HG03342 (cell line): ENCODE measurements around the gene UROC1.

Experiments used
- ATAC-seq: cut with Tn5 transposase; IDR thresholded peaks from one replicate; pipeline ENCODE4 v1.9.1; 2021; ENCODE audit warnings: mild to moderate bottlenecking, moderate library complexity; ENCODE audit not compliant: unreplicated experiment

Gene UROC1

DNA sequence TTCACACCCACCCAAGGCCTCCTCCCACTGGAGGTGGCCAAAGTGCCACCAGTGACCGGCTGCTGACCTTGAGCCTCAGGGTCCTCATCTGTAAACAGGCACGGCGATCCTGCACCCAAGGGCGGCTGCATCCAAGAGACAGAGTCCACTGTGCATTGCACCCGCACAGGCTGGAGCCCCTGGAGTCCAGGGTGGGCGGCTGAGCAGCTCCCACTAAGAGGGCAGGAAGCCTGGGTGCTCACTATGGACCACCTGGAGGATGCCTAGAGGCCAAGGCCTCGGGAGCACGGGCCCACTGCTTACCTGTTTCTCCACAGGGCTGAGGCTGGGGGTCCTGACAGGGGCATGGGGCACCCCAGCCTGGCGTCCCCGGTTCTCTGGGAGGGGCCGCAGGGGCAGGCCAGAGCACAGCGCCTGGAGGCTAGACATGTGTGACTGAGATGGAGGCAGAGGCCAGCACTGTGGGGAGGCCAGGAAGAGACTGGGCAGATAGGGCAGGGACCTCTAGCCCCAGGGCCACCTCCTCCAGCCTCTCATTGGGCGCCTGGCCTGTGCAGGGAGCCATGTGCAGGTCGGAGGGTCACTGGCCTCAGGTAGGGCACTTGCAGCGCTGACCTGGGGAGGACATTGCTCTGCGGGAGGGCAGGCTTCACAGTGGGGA lies at the start of gene UROC1:
UROC1 (minus strand) TSS at position 483 of the 661 bp plus-strand sequence; CDS start at position 429, 54 bp downstream.
- ATAC-seq: no peak

DNA sequence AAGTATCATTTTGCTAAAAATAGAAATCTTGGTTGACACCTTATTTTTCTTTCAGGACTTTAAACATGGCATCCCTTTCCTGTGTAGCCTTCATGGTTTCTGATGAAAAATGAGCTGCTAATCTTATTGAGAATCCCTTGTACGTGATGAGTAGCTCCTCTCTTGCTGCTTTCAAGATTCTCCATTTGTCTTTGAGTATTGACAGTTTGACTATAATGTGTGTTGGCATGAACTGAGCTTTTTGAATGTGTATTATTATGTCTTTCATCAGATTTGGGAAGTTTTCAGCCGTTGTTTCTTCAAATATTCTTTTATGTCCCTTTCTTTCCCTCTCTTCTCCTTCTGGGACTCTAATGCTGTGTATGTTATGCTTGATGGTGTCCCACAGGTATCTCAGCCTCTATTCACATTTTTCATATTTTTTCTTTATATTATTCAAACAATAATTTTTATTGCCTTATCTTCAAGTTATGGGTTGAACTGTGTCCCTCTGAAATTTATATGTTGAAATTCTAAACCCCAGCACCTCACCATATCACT lies 45.2 kb upstream of the UROC1 start:
- ATAC-seq: no peak

DNA sequence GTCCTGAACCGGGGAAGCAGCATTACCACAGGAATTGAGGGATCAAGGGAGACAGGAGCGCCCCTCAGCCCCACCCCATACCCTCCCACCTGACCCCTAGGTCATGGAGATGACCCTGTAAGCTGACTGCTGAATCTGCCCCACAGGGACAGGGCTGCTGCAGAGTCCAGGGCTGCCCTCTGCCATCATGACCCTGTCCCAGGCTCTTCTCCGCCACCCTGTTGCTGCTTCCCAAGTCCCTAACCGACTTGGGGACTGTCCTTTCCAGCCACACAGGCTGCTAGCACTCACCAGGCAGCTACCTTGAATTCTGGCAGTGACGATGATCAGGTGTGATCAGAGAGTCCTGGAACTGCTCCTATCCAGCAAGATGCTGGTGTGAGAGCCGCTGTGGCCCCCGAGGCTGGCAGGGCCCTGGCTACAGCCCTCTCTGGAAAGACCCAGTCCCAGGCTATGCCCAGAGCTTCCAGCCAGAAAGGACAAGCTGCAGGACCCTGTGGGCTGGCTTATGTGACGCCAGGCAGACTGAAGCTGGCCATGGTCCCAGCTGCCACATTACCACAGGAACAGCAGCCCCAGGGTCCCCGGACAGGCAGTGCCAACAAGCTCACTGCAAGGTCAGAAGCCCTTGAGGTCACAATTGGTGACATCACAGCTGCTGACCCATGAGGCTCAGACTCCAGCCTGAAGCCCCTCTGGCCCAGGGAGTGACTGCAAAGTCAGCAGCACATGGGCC lies 40.9 kb upstream of the UROC1 start, which contains the start of gene C3orf22:
C3orf22 (minus strand) TSS at position 597 of the 736 bp plus-strand sequence. CDS start 5,542 bp downstream, outside the sequence.
- no peak for ATAC-seq

DNA sequence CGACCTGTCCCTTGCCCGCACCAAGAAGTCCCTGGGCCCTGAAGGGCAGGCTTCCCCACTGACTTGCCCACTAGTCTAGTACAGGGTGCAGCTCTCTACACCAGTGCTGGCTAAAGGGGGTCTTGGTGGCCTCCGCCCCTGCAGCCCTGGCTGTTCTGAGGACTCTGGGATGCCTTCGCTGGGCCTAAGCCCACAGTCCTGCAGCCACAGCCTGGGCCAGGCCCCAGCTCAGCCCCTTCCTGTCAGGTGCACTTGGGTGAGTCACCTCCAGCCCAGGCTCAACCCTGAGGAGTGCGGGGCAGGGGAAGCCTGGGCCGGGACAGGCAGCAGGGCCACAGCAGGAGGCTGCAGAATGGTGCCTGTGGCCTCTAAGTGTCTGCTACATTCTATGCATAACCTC lies 40.2 kb upstream of the UROC1 start:
- ATAC-seq: no peak

DNA sequence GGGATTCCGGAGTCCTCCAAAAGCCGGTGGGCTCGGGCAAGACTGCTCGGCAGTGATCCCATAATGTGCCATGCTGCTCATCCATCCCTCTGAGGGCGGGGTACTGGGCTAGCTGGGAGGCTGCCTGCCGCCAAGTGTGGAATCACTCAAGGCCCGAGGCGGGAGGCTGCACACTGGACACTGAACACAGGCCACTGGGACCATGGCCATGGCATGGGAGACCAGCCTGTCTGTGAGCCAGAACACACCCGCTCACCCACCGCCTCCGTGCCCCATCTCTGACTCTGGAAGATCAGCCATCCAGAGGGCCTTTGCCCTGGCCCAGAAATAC lies 39.8 kb upstream of the UROC1 start:
- no peak for ATAC-seq

DNA sequence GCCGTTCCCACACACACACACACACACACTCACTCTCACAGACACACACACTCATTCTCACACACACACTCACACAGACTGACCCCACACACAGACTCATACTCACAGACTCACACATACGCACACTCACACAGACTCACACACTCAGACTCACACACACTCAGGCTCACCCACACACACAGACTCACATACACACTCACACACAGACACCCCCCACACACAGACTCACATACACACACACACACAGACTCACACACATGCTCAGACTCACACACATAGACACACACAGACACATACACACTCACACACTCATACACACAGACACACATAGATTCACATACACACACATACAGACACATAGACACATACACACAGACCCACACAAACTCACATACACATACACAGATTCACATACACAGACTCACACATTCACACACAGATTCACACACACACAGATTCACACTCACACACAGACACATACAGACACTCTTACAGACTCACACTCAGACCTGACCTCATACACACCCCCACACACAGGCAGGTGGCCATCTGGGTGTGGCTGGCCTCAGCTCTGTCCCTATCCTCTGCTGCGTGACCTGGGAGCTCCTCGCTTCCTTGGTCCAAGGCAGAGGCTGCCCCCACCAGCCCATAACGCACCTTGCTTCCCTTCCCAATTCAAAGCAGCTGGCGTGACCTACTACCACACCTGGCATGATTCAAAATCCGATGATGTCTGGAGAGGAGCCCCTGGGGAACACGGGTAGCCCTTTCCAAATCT lies 39.3 kb upstream of the UROC1 start:
- ATAC-seq: no peak

DNA sequence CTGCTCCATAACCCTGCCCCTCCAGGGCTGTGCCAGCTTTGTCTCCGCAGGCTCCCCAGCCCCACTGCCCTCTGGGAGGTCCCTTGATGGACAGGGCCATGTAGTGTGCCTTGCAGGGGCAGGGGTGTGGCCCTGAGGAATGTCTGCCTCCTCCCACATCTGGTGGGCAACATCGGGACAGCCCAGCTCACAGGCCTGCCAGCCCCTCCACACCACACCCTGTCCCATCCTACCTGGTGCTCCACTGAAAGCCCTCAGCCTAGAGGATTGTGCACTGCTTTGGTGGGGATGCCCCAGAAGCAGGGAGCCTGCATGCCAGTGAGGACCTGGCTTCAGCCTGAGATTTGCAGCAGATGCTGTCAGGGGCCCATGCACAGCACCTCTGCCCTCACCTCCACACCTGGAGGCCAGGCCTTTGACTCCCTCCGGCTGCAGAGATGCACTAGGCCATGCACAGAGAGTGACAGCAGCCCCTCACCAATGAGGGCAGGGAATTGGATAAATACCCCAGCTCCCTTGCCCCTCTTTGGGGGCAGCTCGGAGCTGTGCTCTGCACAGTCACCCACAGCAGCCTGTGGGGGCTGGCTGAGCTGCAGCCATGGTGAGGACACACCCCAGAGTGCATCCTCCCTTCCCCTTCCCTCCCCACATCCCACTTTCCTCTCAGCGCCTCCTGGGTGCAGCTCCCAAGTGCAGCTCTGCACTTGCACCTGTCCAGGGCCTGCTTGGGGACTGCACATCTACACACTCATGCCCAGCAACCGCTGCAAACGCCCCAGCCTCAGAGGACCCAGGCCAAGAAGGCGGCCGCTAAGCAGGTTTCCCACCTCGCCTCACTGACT lies 38.4 kb upstream of the UROC1 start:
- no peak for ATAC-seq

DNA sequence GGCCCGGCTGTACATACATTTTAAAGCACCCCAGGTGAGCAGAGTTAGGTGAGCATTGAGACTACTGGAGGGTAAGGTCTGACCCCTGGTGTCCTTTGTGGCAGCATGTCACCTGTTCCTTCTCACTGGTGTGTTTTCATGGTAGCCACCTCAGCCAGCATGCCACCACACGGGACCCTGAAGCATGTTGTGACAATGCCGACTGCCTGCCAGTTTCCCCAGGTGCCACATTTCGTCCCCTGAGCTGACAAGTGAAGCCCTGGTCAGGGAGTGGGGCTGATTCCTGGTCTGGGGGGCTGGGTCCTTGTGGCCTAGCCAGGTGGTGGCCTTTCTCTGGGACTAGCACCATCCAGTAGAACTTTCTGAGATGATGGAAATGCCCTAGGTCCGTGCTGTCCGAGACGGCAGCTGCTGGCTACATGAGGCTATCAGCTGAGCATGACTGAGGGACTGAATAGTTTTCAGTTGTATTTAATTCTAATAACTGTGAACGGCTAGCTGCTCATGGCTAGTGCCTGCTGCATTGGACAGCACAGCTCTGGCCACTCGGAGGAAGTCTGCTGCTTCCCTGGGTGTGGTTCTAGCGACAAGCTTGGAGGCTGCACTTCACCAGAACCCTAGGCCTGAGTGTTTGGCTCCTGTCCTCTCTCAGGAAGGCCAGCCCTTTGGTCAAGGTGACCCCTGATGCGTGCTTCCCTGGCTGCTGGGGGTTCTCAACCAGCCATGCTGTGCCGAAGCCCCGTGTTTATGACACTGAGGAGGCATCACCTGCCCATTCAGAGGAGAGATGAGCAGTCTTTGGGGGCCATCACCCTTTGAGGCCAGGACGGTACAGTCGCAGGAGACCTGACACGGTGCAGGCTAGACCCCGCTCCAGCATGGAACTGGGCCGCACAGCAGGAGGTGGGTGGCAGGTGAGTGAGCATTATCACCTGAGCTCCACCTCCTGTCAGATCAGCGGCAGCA lies 37.3 kb upstream of the UROC1 start:
- ATAC-seq: no peak

DNA sequence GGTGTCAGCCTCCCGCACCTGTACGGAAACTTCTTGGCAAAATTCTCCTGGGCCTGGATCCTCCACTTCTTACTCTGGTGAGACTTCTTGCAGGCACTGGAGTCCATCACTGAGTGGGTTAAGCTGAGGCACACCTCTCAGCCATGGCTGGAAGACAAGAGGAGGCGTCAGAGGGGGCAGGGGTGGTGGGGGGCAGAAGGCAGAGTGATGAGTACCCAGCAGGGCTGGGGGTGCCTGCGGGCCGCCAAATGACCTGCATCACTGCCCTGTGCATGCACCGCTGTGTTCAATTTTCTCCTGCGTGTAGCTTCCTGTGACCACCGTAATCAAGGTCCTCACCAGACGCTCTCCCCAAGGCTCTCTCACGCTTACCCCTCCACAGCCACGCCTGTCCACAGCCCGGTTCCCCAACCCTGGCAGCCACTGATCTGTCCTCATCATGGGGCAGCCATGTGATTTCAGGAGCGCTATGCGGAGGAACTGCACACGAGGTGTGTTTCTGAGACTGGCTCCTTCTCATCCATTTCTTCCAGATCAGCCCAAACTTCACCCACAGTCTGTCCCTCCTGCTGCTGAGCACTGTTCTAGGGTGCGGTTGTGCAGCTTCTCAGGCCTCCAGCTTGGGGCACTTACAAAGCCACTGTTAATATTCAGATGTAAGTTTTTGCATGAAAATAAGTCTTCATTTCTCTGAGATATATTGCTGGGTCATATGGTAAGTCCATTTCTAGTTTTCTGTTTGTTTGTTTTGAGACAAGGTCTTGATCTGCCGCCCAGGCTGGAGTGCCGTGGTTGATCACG lies 35.9 kb upstream of the UROC1 start:
- no peak for ATAC-seq

DNA sequence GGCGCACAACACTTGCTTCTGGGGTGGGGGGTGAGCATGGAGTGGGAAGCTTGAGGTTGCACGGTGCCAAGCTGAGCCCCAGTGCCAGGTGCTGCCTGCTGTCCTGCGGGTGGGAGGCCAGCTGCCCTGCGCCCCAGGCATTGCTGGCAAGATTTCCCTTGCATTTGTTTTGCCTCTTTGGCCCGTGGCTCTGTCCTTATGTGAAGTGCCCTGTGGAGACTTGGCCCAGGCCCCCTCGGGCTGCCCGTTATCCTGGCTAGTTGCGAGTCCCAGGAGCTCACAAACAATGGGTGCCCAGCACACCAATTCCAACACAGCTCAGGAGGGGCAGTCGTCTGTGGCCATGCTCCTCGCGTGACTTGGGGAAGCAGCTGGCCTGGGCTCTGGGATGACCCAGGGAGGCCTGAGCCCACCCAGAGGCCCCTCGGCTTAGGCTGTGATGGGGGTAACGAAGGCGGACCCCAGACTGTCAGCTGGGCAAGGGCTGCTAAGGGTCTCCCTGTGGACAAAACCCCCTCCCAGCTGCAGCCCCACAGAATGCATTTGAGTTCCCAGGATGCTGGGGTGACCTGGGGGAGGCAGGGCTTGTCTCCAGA lies 35.2 kb upstream of the UROC1 start:
- no peak for ATAC-seq

DNA sequence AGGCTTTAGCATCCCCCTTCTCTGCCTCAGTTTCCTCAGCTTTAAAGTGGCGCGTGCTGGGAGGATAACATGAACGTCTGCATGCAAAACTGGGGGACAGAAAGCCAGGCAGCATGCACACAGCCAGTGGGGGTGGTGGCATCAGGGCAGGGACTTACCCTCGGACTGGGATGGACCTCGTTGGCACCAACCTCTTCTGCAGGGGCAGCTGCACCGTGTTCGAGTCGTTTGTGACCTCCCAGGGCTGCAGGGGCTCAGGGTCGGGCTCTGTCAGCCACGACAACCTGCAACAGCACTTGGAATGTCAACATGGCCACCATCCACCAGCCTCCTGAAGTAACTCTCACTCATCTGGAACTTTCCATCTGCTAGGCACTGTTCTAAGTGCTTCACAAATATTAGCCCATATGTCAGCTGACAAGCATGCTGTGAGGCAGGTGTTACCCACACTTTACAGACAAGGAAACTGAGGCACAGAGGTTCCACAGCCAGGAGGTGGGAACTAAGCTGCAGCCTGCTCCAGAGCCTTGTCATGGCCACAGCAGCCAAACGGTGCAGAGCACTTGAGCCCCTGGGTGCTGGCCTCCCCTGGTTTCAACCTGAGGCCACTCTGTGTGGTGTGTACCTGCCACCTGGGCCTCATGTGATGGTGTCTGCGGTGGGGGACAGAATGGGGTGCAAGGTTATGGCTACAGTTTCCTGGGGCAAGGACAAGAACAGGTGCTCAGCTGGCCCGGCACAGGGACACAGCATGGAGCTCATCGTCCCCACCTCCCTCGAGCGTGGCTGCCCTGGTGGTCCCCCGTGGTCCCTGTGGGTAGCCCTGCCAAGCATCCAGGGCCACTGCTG lies 34.5 kb upstream of the UROC1 start:
- no peak for ATAC-seq

DNA sequence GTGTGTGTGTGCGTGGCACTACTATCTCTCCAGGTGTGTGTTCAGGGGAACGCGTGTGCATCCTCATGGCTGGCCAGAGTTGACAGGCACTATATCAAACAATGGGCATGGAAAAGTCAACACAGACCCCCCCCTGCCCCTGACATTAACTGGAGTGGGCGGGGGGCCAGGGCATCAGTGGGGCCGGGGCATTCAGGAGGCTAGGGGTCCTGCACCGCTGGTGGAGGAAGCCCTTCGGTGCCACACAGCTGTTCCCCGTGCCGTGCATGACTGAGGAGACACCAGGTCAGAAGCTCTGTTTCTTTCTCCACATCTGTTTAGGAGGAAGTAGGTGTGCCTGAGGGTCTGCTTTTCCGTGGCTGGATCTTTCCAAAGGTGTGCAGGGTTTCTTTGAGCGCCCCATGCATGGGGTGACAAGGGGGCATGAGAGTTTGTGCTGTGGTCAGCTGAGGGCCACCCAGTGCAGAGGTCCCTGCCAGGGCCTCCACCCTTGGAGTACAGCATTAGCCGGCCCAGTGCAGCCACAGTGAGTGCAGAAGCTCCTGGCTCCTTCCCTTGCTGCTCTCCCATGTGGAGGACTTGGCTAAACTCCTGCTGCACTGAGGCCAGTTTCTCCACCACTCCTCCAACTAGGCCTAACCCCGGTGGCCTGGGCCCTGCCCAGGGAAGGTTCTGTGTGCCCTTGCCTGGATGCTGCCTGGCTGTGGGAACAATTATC lies 33.7 kb upstream of the UROC1 start:
- ATAC-seq: no peak

DNA sequence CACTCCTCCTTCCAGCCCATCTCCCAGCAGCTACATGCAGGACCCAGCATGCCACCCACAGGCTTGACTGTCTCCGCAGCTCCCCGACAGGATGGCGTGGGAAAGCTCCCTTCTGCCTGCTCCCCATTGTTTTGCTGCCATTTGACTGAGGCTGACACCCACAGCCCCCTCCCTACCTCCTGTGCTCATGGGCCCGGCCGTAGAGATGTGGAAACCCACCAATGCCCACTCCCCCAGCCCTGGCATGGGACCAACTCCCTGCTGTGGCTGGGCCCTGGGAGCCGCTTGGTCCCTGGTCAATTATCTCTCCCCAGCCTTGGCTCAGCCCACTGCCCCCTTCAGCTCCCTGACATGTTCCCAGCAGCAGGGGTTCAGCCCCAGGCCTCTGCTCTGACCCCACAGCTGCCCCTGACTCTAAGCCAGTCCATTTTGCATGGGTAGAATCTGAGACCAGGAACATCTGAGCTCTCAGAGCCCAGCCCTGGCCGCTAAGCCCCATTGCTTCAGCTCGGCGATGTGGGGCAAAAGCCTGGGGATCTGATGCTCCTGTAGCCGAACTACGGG lies 33.0 kb upstream of the UROC1 start:
- ATAC-seq: no peak

DNA sequence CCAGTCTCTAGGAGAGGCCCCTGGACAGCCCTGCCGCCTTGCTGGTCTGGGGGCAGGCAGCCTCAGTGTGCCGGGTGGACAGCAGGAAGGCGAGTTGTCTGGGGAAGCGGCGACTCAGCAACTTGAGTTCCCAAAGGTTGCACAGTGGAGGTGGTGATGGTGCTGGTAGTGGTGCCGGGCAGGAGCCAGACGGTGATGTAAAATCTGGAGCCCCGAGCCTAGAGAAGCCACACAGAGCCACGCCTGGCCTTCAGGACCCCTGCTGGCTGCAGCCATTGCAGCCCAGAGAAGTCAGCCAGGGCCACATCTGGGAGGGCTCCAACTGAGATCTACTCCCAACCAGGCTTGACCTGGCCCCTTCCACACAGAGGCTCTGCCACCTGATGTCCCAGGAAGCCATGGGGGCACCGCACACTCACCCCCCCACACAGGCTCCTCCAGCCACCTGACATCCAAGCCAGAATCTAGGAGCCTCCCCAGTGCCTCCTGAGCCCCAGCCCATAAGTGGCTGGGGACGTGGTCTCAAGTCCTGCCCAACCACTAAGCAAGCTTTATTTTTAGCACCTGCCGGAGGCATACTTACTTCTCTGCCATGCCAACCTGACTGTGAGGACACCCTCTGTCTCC lies 32.4 kb upstream of the UROC1 start:
- no peak for ATAC-seq

DNA sequence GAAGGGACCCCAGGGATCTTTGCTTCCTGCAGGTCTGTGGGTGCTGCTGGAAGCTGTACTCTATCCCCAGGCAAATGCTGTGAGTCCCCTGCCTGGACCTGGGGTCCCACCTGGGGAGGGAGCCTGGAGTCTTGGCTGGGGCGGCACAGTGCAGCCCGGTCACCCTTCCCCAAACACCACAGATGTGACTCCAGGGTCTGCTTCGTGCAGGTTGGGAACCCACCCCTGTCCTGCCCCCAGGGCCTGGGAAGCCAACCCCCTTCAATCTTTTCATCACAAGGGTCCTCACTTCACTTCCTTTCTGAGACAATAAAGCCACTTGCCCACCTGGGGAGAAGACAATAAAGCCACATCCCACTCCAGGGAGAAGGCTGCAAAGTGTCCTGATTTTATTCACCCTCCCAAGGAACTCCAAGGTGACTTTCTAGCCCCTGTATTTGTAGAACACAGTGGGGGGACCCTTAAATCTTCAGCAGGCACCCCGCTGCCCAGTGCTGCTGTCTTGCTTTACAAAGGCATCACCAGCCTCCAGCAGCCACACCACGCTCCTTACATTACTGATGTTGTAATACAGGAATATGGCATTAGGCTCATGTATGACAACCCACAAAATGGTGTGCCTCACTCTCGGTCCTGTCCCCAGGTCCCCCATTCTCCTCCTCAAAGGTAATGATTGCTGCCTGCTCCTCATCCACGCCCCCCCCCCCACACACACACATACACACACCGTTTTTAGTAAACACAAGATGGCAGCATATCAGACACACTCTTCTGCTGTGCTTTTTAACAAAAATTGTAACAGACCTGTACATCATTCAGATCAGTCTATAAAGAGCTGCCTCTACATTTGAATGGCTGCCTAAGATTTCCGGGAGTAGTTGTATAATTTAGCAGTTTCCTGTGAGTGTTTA lies 31.2 kb upstream of the UROC1 start:
- ATAC-seq: no peak
